Measurements from ENCODE around the gene IFT20. TPM values are rescaled to one million over a fixed set of nuclear protein-coding genes. Genes with fewer than 3 reads are reported as not detected.

Gene IFT20
- total and polyA plus RNA-seq, 2 of the 13 experiments (the other 11 are each of a cell fraction or from before 2014, with no cell fraction given), result 28.0 to 37.8 TPM

DNA sequence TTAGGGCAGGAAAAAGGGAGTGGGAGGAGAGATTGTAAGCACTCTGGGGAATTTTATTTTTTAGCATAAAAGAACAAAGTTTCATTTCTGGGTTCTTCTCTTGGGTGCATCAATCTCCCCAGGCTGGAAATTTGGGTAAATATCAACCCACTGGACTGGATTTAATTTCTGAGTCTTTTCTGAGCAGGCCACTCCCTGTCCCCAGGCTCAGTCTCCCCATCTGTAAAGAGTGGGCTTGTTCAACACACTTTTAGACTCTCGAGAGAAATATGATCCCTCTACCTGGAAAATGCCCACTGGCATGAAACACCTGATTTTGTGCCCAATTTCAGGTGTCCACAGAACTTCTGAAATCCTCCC is 35.5 kb upstream of the IFT20 start:
- Histone ChIP-seq H2AFZ (ENCODE audit: low read length) (no peak overlapping the region), H3K79me2 (ENCODE audit: insufficient read depth, low read length) (peaks cover 7% of the 10 kb centered on the region), H3K36me3 (replicated peaks in 1 of 2; ENCODE audit: control insufficient read depth in 1 of 2, insufficient read depth in 2 of 2, low read length in 2 of 2) (no peaks in the 10 kb centered on the region), H3K4me3 (replicated peaks in 1 of 3; ENCODE audit: insufficient read depth in 1 of 3, low read depth in 2 of 3, low read length in 3 of 3) (peak overlapping the region; percentile 23 to 57 (median 30); a peak in 5 of 6 replicates), H3K4me1 (ENCODE audit: insufficient read depth, low read length) (peaks cover 52% of the 10 kb centered on the region), H3K27ac (ENCODE audit: extremely low read length, insufficient read depth, low read length) (peak overlapping the region; percentile 92), H4K20me1 (ENCODE audit: insufficient read depth, low read length) (no peaks in the 10 kb centered on the region), H3K27me3 (ENCODE audit: control insufficient read depth in 1 of 2, insufficient read depth in 2 of 2, low read length in 2 of 2) (no peaks in the 10 kb centered on the region), H3K9me3 (ENCODE audit: low read length) (no peaks in the 10 kb centered on the region), H3K9ac (ENCODE audit: insufficient read depth, low read depth, low read length) (peak overlapping the region; percentile 59), H3K4me2 (ENCODE audit: low read depth, low read length) (peak overlapping the region; percentile 96)
- ATAC-seq (no peak), FAIRE-seq (no peak), DNase-seq (ENCODE audit: low spot score) (peak; percentile 7)
- ChIA-PET CTCF (ENCODE audit: low intra/inter-chr PET ratio, low total read pairs) (no interaction called here), POLR2A (interaction anchor here (0.7 to 8.3 kb wide), 18 partner anchors 10 to 99 kb away, joined by 3 to 183 read pairs (median 8); partner anchors contain the start of genes IFT20, POLDIP2, SLC46A1 and TMEM97)
- in situ Hi-C loops (cut with HindIII; ENCODE audit: extremely low pct_ligation_motif_present, low pct_unique_long_range_greater_than_20kb), result no loop called here
- 0% methylated on average over 1 of the region's 1 CpG for WGBS (ENCODE audit: low lambda C conversion rate)
- intact Hi-C loops (cut with micrococcal nuclease; ENCODE audit: unreplicated experiment), result loop anchor here (1.0 to 2.0 kb wide), 2 partner anchors 35 to 46 kb away; partner anchors contain the start of genes IFT20 and TNFAIP1
- BruUV-seq (replicated peaks), result TSS peak; percentile 52
- TF ChIP-seq CREM (IDR thresholded peaks at IDR 0.05), result 0 out of 2 replicates have a peak, but pooled peaks have one; percentile 16
- no peak for TF ChIP-seq CREM (CRISPR knock-in tag; IDR thresholded peaks at IDR 0.05)
- TF ChIP-seq, protein P1, sequence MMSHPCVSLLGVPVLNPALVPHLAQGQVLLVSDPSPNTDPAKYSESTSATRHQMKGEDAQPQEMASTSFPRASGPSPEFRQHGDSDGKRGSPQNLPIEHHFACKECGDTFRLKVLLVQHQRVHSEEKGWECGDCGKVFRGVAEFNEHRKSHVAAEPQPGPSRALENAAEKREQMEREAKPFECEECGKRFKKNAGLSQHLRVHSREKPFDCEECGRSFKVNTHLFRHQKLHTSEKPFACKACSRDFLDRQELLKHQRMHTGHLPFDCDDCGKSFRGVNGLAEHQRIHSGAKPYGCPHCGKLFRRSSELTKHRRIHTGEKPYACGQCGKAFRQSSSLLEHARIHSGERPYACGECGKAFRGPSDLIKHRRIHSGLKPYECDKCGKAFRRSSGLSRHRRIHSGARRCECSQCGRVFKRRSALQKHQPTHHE (CRISPR knock-in tag; IDR thresholded peaks at IDR 0.05; ENCODE audit: borderline replicate concordance), result no peak
- no peak for TF ChIP-seq ZNF143 (CRISPR knock-in tag; IDR thresholded peaks at IDR 0.05)
- TF ChIP-seq, protein P2, sequence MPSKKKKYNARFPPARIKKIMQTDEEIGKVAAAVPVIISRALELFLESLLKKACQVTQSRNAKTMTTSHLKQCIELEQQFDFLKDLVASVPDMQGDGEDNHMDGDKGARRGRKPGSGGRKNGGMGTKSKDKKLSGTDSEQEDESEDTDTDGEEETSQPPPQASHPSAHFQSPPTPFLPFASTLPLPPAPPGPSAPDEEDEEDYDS (CRISPR knock-in tag; IDR thresholded peaks at IDR 0.05), result no peak
- TF ChIP-seq, protein P3, sequence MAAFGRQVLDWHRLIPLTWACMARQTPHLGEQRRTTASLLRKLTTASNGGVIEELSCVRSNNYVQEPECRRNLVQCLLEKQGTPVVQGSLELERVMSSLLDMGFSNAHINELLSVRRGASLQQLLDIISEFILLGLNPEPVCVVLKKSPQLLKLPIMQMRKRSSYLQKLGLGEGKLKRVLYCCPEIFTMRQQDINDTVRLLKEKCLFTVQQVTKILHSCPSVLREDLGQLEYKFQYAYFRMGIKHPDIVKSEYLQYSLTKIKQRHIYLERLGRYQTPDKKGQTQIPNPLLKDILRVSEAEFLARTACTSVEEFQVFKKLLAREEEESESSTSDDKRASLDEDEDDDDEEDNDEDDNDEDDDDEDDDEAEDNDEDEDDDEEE (CRISPR knock-in tag; IDR thresholded peaks at IDR 0.05), result no peak
- TF ChIP-seq CEBPB (IDR thresholded peaks at IDR 0.05; ENCODE audit: borderline replicate concordance, low read depth, low read length), result no peak
- peak; percentile 6; the same call in 1 of the 2 replicates for TF ChIP-seq KLF6 (CRISPR knock-in tag; IDR thresholded peaks at IDR 0.05)
- TF ChIP-seq SSRP1 (CRISPR knock-in tag; IDR thresholded peaks at IDR 0.05), result peak; percentile 49; the same call in 1 of the 2 replicates
- no peak for TF ChIP-seq ZNF530 (CRISPR knock-in tag; IDR thresholded peaks at IDR 0.05; ENCODE audit: low read depth)
- TF ChIP-seq, protein P4, sequence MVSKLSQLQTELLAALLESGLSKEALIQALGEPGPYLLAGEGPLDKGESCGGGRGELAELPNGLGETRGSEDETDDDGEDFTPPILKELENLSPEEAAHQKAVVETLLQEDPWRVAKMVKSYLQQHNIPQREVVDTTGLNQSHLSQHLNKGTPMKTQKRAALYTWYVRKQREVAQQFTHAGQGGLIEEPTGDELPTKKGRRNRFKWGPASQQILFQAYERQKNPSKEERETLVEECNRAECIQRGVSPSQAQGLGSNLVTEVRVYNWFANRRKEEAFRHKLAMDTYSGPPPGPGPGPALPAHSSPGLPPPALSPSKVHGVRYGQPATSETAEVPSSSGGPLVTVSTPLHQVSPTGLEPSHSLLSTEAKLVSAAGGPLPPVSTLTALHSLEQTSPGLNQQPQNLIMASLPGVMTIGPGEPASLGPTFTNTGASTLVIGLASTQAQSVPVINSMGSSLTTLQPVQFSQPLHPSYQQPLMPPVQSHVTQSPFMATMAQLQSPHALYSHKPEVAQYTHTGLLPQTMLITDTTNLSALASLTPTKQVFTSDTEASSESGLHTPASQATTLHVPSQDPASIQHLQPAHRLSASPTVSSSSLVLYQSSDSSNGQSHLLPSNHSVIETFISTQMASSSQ (IDR thresholded peaks at IDR 0.05; ENCODE audit: low read depth), result 0 out of 2 replicates have a peak, but pooled peaks have one; percentile 9
- TF ChIP-seq, protein P4 (CRISPR knock-in tag; IDR thresholded peaks at IDR 0.05; ENCODE audit: borderline replicate concordance), result no peak
- TF ChIP-seq, protein P5, sequence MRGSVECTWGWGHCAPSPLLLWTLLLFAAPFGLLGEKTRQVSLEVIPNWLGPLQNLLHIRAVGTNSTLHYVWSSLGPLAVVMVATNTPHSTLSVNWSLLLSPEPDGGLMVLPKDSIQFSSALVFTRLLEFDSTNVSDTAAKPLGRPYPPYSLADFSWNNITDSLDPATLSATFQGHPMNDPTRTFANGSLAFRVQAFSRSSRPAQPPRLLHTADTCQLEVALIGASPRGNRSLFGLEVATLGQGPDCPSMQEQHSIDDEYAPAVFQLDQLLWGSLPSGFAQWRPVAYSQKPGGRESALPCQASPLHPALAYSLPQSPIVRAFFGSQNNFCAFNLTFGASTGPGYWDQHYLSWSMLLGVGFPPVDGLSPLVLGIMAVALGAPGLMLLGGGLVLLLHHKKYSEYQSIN (CRISPR knock-in tag; IDR thresholded peaks at IDR 0.05; ENCODE audit: borderline replicate concordance), result no peak
- TF ChIP-seq ZNF383 (CRISPR knock-in tag; IDR thresholded peaks at IDR 0.05; ENCODE audit: borderline replicate concordance), result no peak
- TF ChIP-seq SIX1 (CRISPR knock-in tag; IDR thresholded peaks at IDR 0.05; ENCODE audit: borderline replicate concordance), result 0 out of 2 replicates have a peak, but pooled peaks have one; percentile 25

All from HepG2 (cell line).